Type B pancreatic cell (in vitro differentiated cells): ENCODE results near the gene ALDH1A3. TPM values are rescaled to one million over a fixed set of nuclear protein-coding genes. Genes with fewer than 3 reads are reported as not detected.

ENCODE experiments used
- DNase-seq: peaks from one replicate; pipeline ENCODE4 v3.0.0; 2021; ENCODE audit warnings: mixed read lengths; ENCODE audit not compliant: unreplicated experiment; ENCODE audit errors: extremely low spot score
- H3K27ac Mint-ChIP-seq: 2 replicates; pipeline ENCODE4 v1.8.0; 2021; ENCODE audit warnings: mild to moderate bottlenecking, mixed read lengths
- H3K27me3 Mint-ChIP-seq: 2 replicates; pipeline ENCODE4 v1.8.0; 2021; ENCODE audit warnings: mixed read lengths
- H3K36me3 Mint-ChIP-seq: 2 replicates; pipeline ENCODE4 v1.8.0; 2021; ENCODE audit warnings: mixed read lengths
- H3K4me1 Mint-ChIP-seq: one replicate; pipeline ENCODE4 v1.8.0; 2021; ENCODE audit warnings: mixed read lengths; ENCODE audit not compliant: unreplicated experiment
- H3K4me3 Mint-ChIP-seq: 2 replicates; pipeline ENCODE4 v1.8.0; 2021; ENCODE audit warnings: mild to moderate bottlenecking, mixed read lengths
- H3K9me3 Mint-ChIP-seq: 2 replicates; pipeline ENCODE4 v1.8.0; 2021; ENCODE audit warnings: mixed read lengths
- total RNA-seq: library from RNA; stranded (reverse); gene quantifications from 2 replicates; pipeline ENCODE4 v1.2.1, GENCODE V29; 2021; ENCODE audit warnings: low replicate concordance
- TF ChIP-seq, protein P1 (sequence below): fragments of 200-600 bp; sonication (generic); conservative IDR thresholded peaks from 2 replicates; pipeline ENCODE4 v1.5.0; 2021; ENCODE audit warnings: antibody characterized with exemption, mild to moderate bottlenecking

Gene ALDH1A3
- total RNA-seq, 1 donor from 2014 or later, result 13.0 TPM

DNA sequence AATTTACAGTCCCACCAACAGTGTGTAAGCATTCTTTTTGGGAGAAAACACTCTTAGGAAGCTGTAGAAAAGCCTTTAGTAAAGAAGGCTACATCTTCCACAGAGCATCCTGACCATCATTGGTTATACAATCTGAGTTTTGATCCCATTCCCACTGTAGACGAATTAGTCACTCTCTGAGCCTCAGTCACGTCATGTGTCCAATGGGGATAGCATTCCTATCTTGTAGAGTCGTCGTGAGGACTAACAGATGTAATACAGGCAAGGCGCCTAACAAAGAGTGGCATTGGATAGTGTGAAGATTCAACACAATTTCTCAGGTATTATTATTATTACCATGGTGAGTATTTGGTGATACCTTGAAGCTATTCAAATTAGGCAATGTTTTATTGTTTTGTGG lies 44.0 kb upstream of the ALDH1A3 start:
- no peaks in the 10 kb centered on the region for H3K36me3 Mint-ChIP-seq
- peaks cover 4% of the 10 kb centered on the region for H3K27me3 Mint-ChIP-seq
- no peak overlapping the region for H3K4me3 Mint-ChIP-seq
- TF ChIP-seq, protein P1, sequence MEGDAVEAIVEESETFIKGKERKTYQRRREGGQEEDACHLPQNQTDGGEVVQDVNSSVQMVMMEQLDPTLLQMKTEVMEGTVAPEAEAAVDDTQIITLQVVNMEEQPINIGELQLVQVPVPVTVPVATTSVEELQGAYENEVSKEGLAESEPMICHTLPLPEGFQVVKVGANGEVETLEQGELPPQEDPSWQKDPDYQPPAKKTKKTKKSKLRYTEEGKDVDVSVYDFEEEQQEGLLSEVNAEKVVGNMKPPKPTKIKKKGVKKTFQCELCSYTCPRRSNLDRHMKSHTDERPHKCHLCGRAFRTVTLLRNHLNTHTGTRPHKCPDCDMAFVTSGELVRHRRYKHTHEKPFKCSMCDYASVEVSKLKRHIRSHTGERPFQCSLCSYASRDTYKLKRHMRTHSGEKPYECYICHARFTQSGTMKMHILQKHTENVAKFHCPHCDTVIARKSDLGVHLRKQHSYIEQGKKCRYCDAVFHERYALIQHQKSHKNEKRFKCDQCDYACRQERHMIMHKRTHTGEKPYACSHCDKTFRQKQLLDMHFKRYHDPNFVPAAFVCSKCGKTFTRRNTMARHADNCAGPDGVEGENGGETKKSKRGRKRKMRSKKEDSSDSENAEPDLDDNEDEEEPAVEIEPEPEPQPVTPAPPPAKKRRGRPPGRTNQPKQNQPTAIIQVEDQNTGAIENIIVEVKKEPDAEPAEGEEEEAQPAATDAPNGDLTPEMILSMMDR, result no peak
- peaks cover 16% of the 10 kb centered on the region for H3K4me1 Mint-ChIP-seq
- H3K9me3 Mint-ChIP-seq, result no peaks in the 10 kb centered on the region
- no peak for DNase-seq
- no peak overlapping the region for H3K27ac Mint-ChIP-seq

DNA sequence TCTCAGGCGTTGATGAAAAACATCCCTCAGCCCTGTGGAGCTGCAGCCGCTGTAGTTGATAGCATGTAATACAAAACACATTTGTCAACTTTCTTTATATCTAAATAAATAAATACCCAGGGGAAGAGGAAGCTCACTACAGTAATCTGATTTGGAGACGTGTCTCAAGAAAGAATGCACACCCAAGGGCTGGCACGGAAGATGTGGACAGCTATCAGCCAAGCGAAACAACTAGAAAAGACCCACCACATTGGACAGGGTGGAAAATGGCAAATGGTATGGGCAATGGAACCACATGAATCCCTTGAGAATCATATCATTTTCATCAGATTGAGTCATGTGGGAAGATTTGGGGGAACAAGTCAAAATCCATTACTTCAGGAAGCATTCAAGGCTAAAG lies 43.1 kb upstream of the ALDH1A3 start:
- H3K9me3 Mint-ChIP-seq, result no peaks in the 10 kb centered on the region
- H3K4me3 Mint-ChIP-seq, result no peak overlapping the region
- peaks cover 12% of the 10 kb centered on the region for H3K4me1 Mint-ChIP-seq
- TF ChIP-seq, protein P1, result no peak
- H3K36me3 Mint-ChIP-seq, result no peaks in the 10 kb centered on the region
- no peak for DNase-seq
- peaks cover 4% of the 10 kb centered on the region for H3K27me3 Mint-ChIP-seq
- H3K27ac Mint-ChIP-seq, result no peak overlapping the region

DNA sequence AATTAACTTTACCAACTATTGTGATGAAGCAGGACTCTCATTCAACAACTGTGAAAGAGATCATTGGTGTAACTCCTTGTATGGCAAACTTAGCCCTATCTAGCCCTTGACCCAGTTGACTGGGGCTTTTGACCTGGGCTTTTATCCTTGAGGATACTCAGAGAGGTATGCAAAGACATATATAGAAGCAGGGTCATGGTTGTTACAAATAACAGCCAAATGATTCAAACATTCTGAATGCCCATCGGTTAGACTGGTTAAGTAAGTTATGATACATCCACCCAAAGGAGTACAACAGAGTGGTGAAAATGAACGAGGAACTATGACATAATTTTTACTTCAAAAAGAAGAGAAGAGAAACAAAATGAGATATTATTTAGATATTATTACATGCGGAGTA lies 38.2 kb upstream of the ALDH1A3 start:
- TF ChIP-seq, protein P1, result no peak

DNA sequence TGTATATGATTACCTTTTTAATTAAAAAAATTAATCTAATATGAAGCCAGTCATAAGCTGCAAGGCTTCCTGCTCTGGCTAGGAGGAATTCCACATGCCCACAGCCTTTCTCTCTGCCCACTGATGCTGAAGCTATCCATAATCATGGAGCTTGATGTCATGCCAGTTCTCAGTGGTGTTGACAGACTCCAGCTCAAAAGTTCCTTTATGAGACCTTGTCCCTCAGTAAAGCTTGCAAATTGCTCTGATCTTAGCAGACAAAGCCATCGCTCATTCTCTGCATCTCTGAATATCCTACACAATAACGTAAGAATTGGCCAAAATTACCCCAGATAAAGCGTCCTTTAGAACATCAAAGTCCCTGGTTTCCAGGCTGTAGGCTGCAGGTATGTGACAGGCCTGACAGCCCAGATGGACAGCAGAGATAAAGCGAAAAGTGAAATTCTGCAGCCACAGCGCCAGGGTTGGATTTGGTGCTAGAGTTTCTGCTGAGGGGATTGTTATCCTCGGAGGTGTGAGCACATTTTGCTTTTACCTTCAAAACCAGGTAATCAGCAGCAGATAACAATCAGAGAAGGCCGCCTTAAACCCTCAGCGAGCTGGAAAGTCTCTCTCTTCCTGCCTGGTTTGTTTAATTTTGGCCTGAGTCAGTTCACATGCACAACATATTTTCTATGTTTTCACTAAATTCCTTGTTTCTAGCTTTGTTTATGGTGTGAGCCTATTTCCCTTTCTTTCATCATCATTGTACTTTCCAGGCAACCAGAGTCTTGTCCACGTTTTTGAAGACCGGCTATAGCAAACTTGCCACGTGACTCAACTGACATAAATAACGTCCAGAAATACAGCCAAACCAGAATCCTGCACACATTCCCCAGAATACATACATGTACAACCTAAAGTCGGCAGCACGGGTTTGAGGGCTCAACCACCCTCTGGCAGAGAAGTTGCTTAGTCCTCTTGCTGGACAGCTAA lies 36.6 kb upstream of the ALDH1A3 start:
- TF ChIP-seq, protein P1, result no peak
- no peaks in the 10 kb centered on the region for H3K36me3 Mint-ChIP-seq
- no peak overlapping the region for H3K27ac Mint-ChIP-seq
- no peaks in the 10 kb centered on the region for H3K9me3 Mint-ChIP-seq
- peaks cover 10% of the 10 kb centered on the region for H3K27me3 Mint-ChIP-seq
- no peak overlapping the region for H3K4me3 Mint-ChIP-seq
- no peak for DNase-seq
- no peaks in the 10 kb centered on the region for H3K4me1 Mint-ChIP-seq

More for the DNA sequence above, 38.2 kb upstream of the ALDH1A3 start:
- H3K9me3 Mint-ChIP-seq, result no peaks in the 10 kb centered on the region
- no peaks in the 10 kb centered on the region for H3K36me3 Mint-ChIP-seq
- peaks cover 3% of the 10 kb centered on the region for H3K27me3 Mint-ChIP-seq
- DNase-seq, result no peak
- no peak overlapping the region for H3K27ac Mint-ChIP-seq
- H3K4me1 Mint-ChIP-seq, result no peaks in the 10 kb centered on the region
- H3K4me3 Mint-ChIP-seq, result no peak overlapping the region

DNA sequence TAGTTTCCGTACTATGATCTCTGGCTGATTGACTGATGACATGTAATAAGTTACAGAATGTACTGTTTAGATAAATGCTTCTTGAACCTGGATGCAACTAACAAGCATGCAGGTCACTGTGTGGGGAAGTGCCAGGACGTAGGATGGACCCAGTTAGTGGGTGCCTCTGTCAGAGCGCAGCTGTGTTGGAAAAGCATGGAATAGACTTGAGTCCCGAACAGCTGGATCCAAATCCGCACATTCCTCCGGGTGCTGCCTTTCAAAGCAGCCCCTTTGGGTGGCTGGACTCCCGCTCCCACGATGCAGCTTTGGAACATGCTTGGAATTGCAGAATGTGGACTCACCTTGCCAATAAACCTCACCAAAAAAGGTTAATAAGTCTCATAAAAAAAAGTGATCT lies 35.5 kb upstream of the ALDH1A3 start:
- no peak overlapping the region for H3K27ac Mint-ChIP-seq
- H3K27me3 Mint-ChIP-seq, result peaks cover 10% of the 10 kb centered on the region
- H3K9me3 Mint-ChIP-seq, result no peaks in the 10 kb centered on the region
- no peaks in the 10 kb centered on the region for H3K4me1 Mint-ChIP-seq
- no peaks in the 10 kb centered on the region for H3K36me3 Mint-ChIP-seq
- H3K4me3 Mint-ChIP-seq, result no peak overlapping the region
- no peak for DNase-seq
- TF ChIP-seq, protein P1, result no peak
